Stomach (tissue), 4 donors: ENCODE results near the gene SLC35B4.

Source experiments
- CTCF ChIP-seq, 7 experiments: fragments of 450-650 bp in 4 of 7; fragments of 200-600 bp in 3 of 7; sonication (generic) in 3 of 7; IDR thresholded peaks; one replicate each; pipeline ENCODE4 v1.5.1; 2016 to 2019; ENCODE audit warnings: antibody characterized with exemption in 7 of 7, control low read depth in 2 of 7, mild to moderate bottlenecking in 1 of 7
- EP300 ChIP-seq: sonication (generic); formaldehyde crosslinking; IDR thresholded peaks from one replicate; pipeline ENCODE4 v1.6.1; 2017; ENCODE audit warnings: antibody characterized with exemption
- POLR2A ChIP-seq, 4 donors: fragments of 450-650 bp; IDR thresholded peaks; one replicate each; pipeline ENCODE4 v1.6.1; 2016; ENCODE audit warnings: antibody characterized with exemption in 4 of 4, control low read depth in 2 of 4, mild to moderate bottlenecking in 1 of 4, moderate library complexity in 1 of 4
- POLR2AphosphoS5 ChIP-seq, 3 donors: sonication (generic); formaldehyde crosslinking; IDR thresholded peaks; one replicate each; pipeline ENCODE4 v1.6.1; 2016; ENCODE audit warnings: antibody characterized with exemption in 3 of 3

DNA sequence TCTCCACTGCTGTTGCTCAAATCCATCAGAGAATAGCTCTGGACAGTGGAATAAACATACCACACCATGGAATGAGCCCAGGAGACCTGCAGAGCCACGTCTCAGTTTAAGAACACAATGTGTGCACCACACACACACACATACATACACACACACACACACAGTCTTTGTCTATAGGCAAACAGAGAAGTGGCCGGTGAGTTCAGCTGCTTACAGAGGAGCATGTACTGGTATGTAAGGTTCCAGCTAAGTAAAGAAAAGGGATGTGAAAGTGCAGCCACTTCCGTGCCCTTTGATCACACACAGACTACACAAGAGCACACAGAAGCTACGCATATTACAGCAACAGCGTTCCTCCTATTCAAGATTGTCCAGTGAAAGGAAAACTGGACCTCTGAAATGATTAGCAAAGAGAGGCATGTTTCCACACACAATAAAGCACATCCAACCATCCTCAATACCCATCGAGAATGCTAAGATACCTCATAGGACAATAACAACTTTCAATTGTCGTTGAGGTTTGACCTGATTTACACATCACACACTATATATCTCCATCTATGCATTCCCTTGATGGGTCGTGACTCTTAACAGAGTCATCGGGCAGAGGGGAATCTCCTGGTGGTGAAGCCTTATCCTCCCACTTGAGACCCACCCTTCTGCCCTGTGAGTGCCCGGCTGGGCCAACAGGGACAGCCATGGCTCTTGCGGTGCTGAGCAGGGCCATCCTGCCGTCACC is 23.6 kb downstream of the SLC35B4 start:
- TF ChIP-seq CTCF (IDR thresholded peaks at IDR 0.05) = no peak
- no peak for TF ChIP-seq POLR2AphosphoS5 (IDR thresholded peaks at IDR 0.05)
- TF ChIP-seq POLR2A (IDR thresholded peaks at IDR 0.05) = no peak
- TF ChIP-seq EP300 = no peak
